A549 (cell line): ENCODE results near the gene MYRFL. TPM values are rescaled to one million over a fixed set of nuclear protein-coding genes. Genes with fewer than 3 reads are reported as not detected.

Source experiments
- ATAC-seq, 2 experiments: fragments of 200-7000 bp in 1 of 2; fragments of >200 bp in 1 of 2; cut with Nextera tagmentation in 1 of 2; cut with Tn5 transposase in 1 of 2; 3 replicates each; pipeline versions ENCODE4 v1.8.0 to v1.9.1; 2018 to 2020; ENCODE audit warnings: mild to moderate bottlenecking in 1 of 2, moderate library complexity in 1 of 2
- CTCF ChIA-PET: fragments of 300-600 bp; sonication (Branson Sonifier 250); formaldehyde crosslinking; extraction: SDS; loops from one replicate; lab custom pipeline; 2021; ENCODE audit warnings: antibody characterized with exemption, inconsistent platforms; lab: Yijun Ruan, JAX
- POLR2A ChIA-PET: fragments of 350-600 bp; formaldehyde crosslinking; extraction: SDS; loops from one replicate; lab custom pipeline; 2021; ENCODE audit warnings: antibody characterized with exemption, inconsistent platforms; lab: Yijun Ruan, JAX
- DNase-seq, 2 experiments: peaks; one replicate each; pipeline versions ENCODE4 v3.0.0 to v3.0.0-alpha.2; 2011 to 2016; ENCODE audit warnings: low read depth in 1 of 2, low spot score in 1 of 2
- FAIRE-seq: peaks from 2 replicates; lab custom pipeline; 2011; peaks lifted over from hg19 to GRCh38; lab: Jason Lieb, UNC
- H3K27ac ChIP-seq, 2 experiments: fragments of >200 bp; sonication (Bioruptor Twin); formaldehyde crosslinking; 3 replicates each; pipeline ENCODE4 v1.5.1; 2016 to 2017
- H3K4me1 ChIP-seq: fragments of >200 bp; sonication (Bioruptor Twin); formaldehyde crosslinking; 3 replicates; pipeline ENCODE4 v1.6.1; 2016
- H3K4me2 ChIP-seq: fragments of >200 bp; sonication (Bioruptor Twin); formaldehyde crosslinking; 3 replicates; pipeline ENCODE4 v1.6.1; 2016
- H3K4me3 ChIP-seq: fragments of >200 bp; sonication (Bioruptor Twin); formaldehyde crosslinking; 3 replicates; pipeline ENCODE4 v1.5.1; 2016
- H3K9me3 ChIP-seq: fragments of >200 bp; sonication (Bioruptor Twin); formaldehyde crosslinking; 3 replicates; pipeline ENCODE4 v1.6.1; 2016
- CBX2 ChIP-seq: fragments of 200-600 bp; sonication (generic); IDR thresholded peaks from 2 replicates; pipeline ENCODE4 v1.6.1; 2016; ENCODE audit warnings: low read depth, mild to moderate bottlenecking, borderline replicate concordance
- CEBPB ChIP-seq, 2 experiments: fragments of >200 bp in 1 of 2; sonication (Bioruptor Twin) in 1 of 2; formaldehyde crosslinking in 1 of 2; IDR thresholded peaks; 2 replicates each; pipeline ENCODE4 v1.6.1; 2012 to 2016
- CTCF ChIP-seq: fragments of >200 bp; sonication (Bioruptor Twin); formaldehyde crosslinking; IDR thresholded peaks from 3 replicates; pipeline ENCODE4 v1.5.1; 2016
- E2F6 ChIP-seq: IDR thresholded peaks from 2 replicates; pipeline ENCODE4 v1.6.1; 2012; ENCODE audit warnings: low read depth, borderline replicate concordance
- ELK1 ChIP-seq: fragments of 150-350 bp; IDR thresholded peaks from 2 replicates; pipeline ENCODE4 v1.6.1; 2014; ENCODE audit warnings: low read depth, mild to moderate bottlenecking, low read length
- ESRRA ChIP-seq: fragments of 150-350 bp; IDR thresholded peaks from 2 replicates; pipeline ENCODE4 v1.6.1; 2014; ENCODE audit warnings: mild to moderate bottlenecking, low read length, borderline replicate concordance
- FOSL2 ChIP-seq, 2 experiments: fragments of 450-650 bp in 1 of 2; fragments of >200 bp in 1 of 2; sonication (Bioruptor Twin) in 1 of 2; formaldehyde crosslinking; IDR thresholded peaks; 2 replicates each; pipeline versions ENCODE4 v1.5.0 to v1.6.1; 2016 to 2020; ENCODE audit warnings: mild to moderate bottlenecking in 1 of 2, moderate library complexity in 1 of 2
- GATA3 ChIP-seq: IDR thresholded peaks from 2 replicates; pipeline ENCODE4 v1.6.1; 2012; ENCODE audit warnings: borderline replicate concordance
- HOXA7 ChIP-seq: fragments of 250-450 bp; sonication (Bioruptor Pico); IDR thresholded peaks from 2 replicates; pipeline ENCODE4 v1.5.0; 2020; ENCODE audit warnings: mild to moderate bottlenecking, moderate library complexity
- HOXB13 ChIP-seq: fragments of 250-450 bp; sonication (Bioruptor Pico); IDR thresholded peaks from 2 replicates; pipeline ENCODE4 v1.5.0; 2020; ENCODE audit warnings: low read depth, mild to moderate bottlenecking, moderate library complexity
- JUN ChIP-seq, 2 experiments: fragments of >200 bp; sonication (Bioruptor Twin); formaldehyde crosslinking; IDR thresholded peaks; 2 replicates in 1 of 2; 3 replicates in 1 of 2; pipeline ENCODE4 v1.6.1; 2016 to 2017
- KDM1A ChIP-seq: fragments of 200-600 bp; sonication (generic); IDR thresholded peaks from 2 replicates; pipeline ENCODE4 v1.6.1; 2016; ENCODE audit warnings: low read depth, mild to moderate bottlenecking
- MAX ChIP-seq: IDR thresholded peaks from 2 replicates; pipeline ENCODE4 v1.6.1; 2012
- MYC ChIP-seq: IDR thresholded peaks from 2 replicates; pipeline ENCODE4 v1.6.1; 2012; ENCODE audit warnings: mild to moderate bottlenecking, inconsistent platforms, low read length, improper control_type of control experiment, borderline replicate concordance
- PBX3 ChIP-seq: IDR thresholded peaks from 2 replicates; pipeline ENCODE4 v1.6.1; 2012
- RARB ChIP-seq: fragments of 250-450 bp; sonication (Bioruptor Pico); IDR thresholded peaks from 2 replicates; pipeline ENCODE4 v1.8.0; 2021; ENCODE audit warnings: mild to moderate bottlenecking, moderate library complexity
- RFX5 ChIP-seq: fragments of 450-650 bp; IDR thresholded peaks from 2 replicates; pipeline ENCODE4 v1.7.1; 2014; ENCODE audit warnings: antibody characterized with exemption, mild to moderate bottlenecking, moderate library complexity
- RNF2 ChIP-seq: fragments of 200-600 bp; sonication (generic); IDR thresholded peaks from 2 replicates; pipeline ENCODE4 v1.6.1; 2016; ENCODE audit warnings: low read depth, mild to moderate bottlenecking, antibody characterized with exemption, moderate library complexity, borderline replicate concordance
- TFCP2L1 ChIP-seq: fragments of 250-450 bp; sonication (Bioruptor Pico); IDR thresholded peaks from 2 replicates; pipeline ENCODE4 v1.5.0; 2021; ENCODE audit warnings: mild to moderate bottlenecking
- ZC3H11A ChIP-seq: fragments of 450-650 bp; IDR thresholded peaks from 2 replicates; pipeline ENCODE4 v1.6.1; 2014; ENCODE audit warnings: antibody characterized with exemption, mild to moderate bottlenecking
- WGBS: methylation state at CpG from one replicate; pipeline ENCODE4 v1.1.6; 2017; ENCODE audit errors: missing lambda C conversion rate; 5-methylcytosine and 5-hydroxymethylcytosine counted together
- polyA plus RNA-seq, 4 experiments: library from polyadenylated mRNA; depleted of rRNA in 3 of 4; stranded (reverse); fragments of >200 nt; fragmentation: RNase III in 1 of 4; extraction: RNeasy Plus Mini Kit Qiagen cat#74134 plus additional on column Dnase treatment in 1 of 4; gene quantifications; 2 replicates in 3 of 4; 3 replicates in 1 of 4; pipeline ENCODE4 v1.2.3, GENCODE V29; 2011 to 2017

The MYRFL gene
- polyA plus RNA-seq, 2 of the 4 experiments (the other 2 are of a cell fraction), result 0.04 TPM; not detected in 1

- WGBS, result 29% methylated on average over 4 of the region's 4 CpGs
- Histone ChIP-seq H3K4me3 (no peak overlapping the region), H3K9me3 (no peaks in the 10 kb centered on the region), H3K4me1 (no peaks in the 10 kb centered on the region), H3K27ac (no peak overlapping the region), H3K4me2 (no peak overlapping the region)
- FAIRE-seq (no peak), ATAC-seq (no peak), DNase-seq (no peak)
- ChIA-PET POLR2A (no interaction called here), CTCF (no interaction called here)
- no peak for TF ChIP-seq HOXA7
- TF ChIP-seq E2F6, result no peak
- TF ChIP-seq CBX2, result no peak
These were observed 109.0 kb downstream of the MYRFL start for GRCh38 chr12:69934011-69934410.

- WGBS, result 48% methylated on average over 5 of the region's 5 CpGs
- no peak overlapping the region for H3K4me2 ChIP-seq
- FAIRE-seq (no peak), ATAC-seq (no peak), DNase-seq (no peak)
- POLR2A ChIA-PET, result no interaction called here
- CTCF ChIA-PET, result interaction anchor here (1.2 kb wide), 1 partner anchor 35 kb away, joined by 6 read pairs; no protein-coding TSS in a partner anchor
- no peaks in the 10 kb centered on the region for H3K9me3 ChIP-seq
- no peak overlapping the region for H3K27ac ChIP-seq
- H3K4me1 ChIP-seq, result no peaks in the 10 kb centered on the region
- TF ChIP-seq GATA3 (no peak), RARB (CRISPR knock-in tag) (no peak), ELK1 (no peak), RFX5 (no peak), HOXB13 (no peak), RNF2 (no peak), JUN (IDR thresholded peaks at IDR 0.05) (no peak), CEBPB (IDR thresholded peaks at IDR 0.05) (no peak), FOSL2 (IDR thresholded peaks at IDR 0.05) (no peak), FOSL2 (CRISPR knock-in tag; IDR thresholded peaks at IDR 0.05) (no peak), E2F6 (no peak), TFCP2L1 (no peak), ESRRA (no peak), KDM1A (no peak), MYC (no peak), CTCF (no peak), ZC3H11A (no peak), PBX3 (no peak), MAX (no peak)
- H3K4me3 ChIP-seq, result no peak overlapping the region
These were observed 110.6 kb downstream of the MYRFL start for GRCh38 chr12:69935651-69936100.
